CD4-positive, alpha-beta T cell treated with Interleukin-2 at 100 ng/mL for 4 hours (primary cell): Measurements from ENCODE around the gene GOLGB1.
"Not testable (repeated sequence)": the region's sequence is repeated elsewhere in the genome, so short reads cannot be mapped to it uniquely, and the experiment has no call there.

Source experiments
- DNase-seq: peaks from one replicate; pipeline ENCODE4 v3.0.0-alpha.2; 2020; ENCODE audit warnings: low spot score

GOLGB1 gene

GRCh38 chr3:121690777-121691405, 58.6 kb downstream of the GOLGB1 start:
- DNase-seq, result no peak

GRCh38 chr3:121688747-121689146, 60.8 kb downstream of the GOLGB1 start:
- not testable (repeated sequence) for DNase-seq

- no peak for DNase-seq
Observed at GRCh38 chr3:121681792-121682191, 67.7 kb downstream of the GOLGB1 start.

- DNase-seq, result no peak
Observed at GRCh38 chr3:121677141-121677540, 72.4 kb downstream of the GOLGB1 start.

- no peak for DNase-seq
Observed at GRCh38 chr3:121670676-121671075, 78.9 kb downstream of the GOLGB1 start.

- no peak for DNase-seq
Observed at GRCh38 chr3:121667333-121667732, 82.2 kb downstream of the GOLGB1 start.

GRCh38 chr3:121665488-121665887, 84.1 kb downstream of the GOLGB1 start:
- DNase-seq, result no peak

- no peak for DNase-seq
Observed at GRCh38 chr3:121663171-121663847, 86.2 kb downstream of the GOLGB1 start.

GRCh38 chr3:121662742-121663141, 86.8 kb downstream of the GOLGB1 start:
- no peak for DNase-seq

- no peak for DNase-seq
Observed at GRCh38 chr3:121661376-121661775, 88.2 kb downstream of the GOLGB1 start.

GRCh38 chr3:121660356-121661171, 89.0 kb downstream of the GOLGB1 start, which contains the start of gene HCLS1:
Gene HCLS1 (minus strand): TSS chr3:121660903. CDS start chr3:121658347, 2,556 bp downstream.
- DNase-seq, result peak; percentile 73

GRCh38 chr3:121659586-121659985, 90.0 kb downstream of the GOLGB1 start:
- no peak for DNase-seq

GRCh38 chr3:121658716-121659435, 90.7 kb downstream of the GOLGB1 start:
- DNase-seq, result no peak

- DNase-seq, result peak; percentile 40
Observed at GRCh38 chr3:121654493-121655385, 94.8 kb downstream of the GOLGB1 start.

GRCh38 chr3:121651684-121652083, 97.9 kb downstream of the GOLGB1 start:
- DNase-seq, result no peak

- DNase-seq, result no peak
Observed at GRCh38 chr3:121649645-121650044, 99.9 kb downstream of the GOLGB1 start.

GRCh38 chr3:121648219-121648958, 101.2 kb downstream of the GOLGB1 start:
- no peak for DNase-seq

GRCh38 chr3:121645054-121645453, 104.5 kb downstream of the GOLGB1 start:
- no peak for DNase-seq

GRCh38 chr3:121642601-121643314, 106.8 kb downstream of the GOLGB1 start:
- DNase-seq, result no peak

GRCh38 chr3:121641127-121641526, 108.4 kb downstream of the GOLGB1 start:
- DNase-seq, result no peak
